ENCODE data around the gene IGFBP5. TPM values are rescaled to one million over a fixed set of nuclear protein-coding genes. Genes with fewer than 3 reads are reported as not detected.

The IGFBP5 gene
- total and polyA plus RNA-seq, 9 of the 15 experiments (the other 6 are each of a cell fraction or from before 2014, with no cell fraction given), result 0.01 to 1.9 (median 0.03) TPM; not detected in 6

GRCh38 chr2:216721141-216721540, 25.8 kb upstream of the IGFBP5 start:
- ChIA-PET CTCF (ENCODE audit: low intra/inter-chr PET ratio) (no interaction called here), POLR2A (no interaction called here)
- in situ Hi-C loops (cut with MboI) (no loop called here), intact Hi-C loops (cut with micrococcal nuclease) (no loop called here)
- H3K4me1 ChIP-seq (replicated peaks in 1 of 2; ENCODE audit: control insufficient read depth in 2 of 2, insufficient read depth in 2 of 2, low read length in 2 of 2), result no peaks in the 10 kb centered on the region
- ATAC-seq (no peak), FAIRE-seq (no peak), DNase-seq (ENCODE audit: extremely low read depth in 1 of 4, low spot score in 3 of 4) (no peak)
- H3K27me3 ChIP-seq (ENCODE audit: control insufficient read depth in 2 of 2, insufficient read depth in 2 of 2, low read length in 2 of 2), result peaks cover 0 to 33% of the 10 kb centered on the region in 2 experiments; a peak in 4 of 5 replicates
- H4K20me1 ChIP-seq (replicated peaks; ENCODE audit: control insufficient read depth, insufficient read depth, low read length), result no peaks in the 10 kb centered on the region
- H3K9ac ChIP-seq (ENCODE audit: insufficient read depth in 1 of 2, low read depth in 2 of 2, low read length in 2 of 2), result no peak overlapping the region
- WGBS (ENCODE audit: insufficient coverage, low coverage, missing lambda C conversion rate), result no CpG with 5 or more reads among the region's 1 CpG
- H3K27ac ChIP-seq (ENCODE audit: extremely low read depth, low read depth, low read length), result no peak overlapping the region
- H3K36me3 ChIP-seq (ENCODE audit: control insufficient read depth, insufficient read depth, low read length), result no peaks in the 10 kb centered on the region
- no peak overlapping the region for H3K4me3 ChIP-seq
- no peaks in the 10 kb centered on the region for H3K9me3 ChIP-seq (replicated peaks; ENCODE audit: control insufficient read depth, insufficient read depth, low read depth, low read length)
- no peaks in the 10 kb centered on the region for H3K9me1 ChIP-seq (ENCODE audit: control insufficient read depth, insufficient read depth, low read length)
- no TSS peak for BruUV-seq (replicated peaks)
- no peaks in the 10 kb centered on the region for H3K79me2 ChIP-seq (ENCODE audit: control insufficient read depth, insufficient read depth, low read length)
- TF ChIP-seq ZNF23 (CRISPR knock-in tag; IDR thresholded peaks at IDR 0.05) (no peak), RAD51 (IDR thresholded peaks at IDR 0.05; ENCODE audit: borderline replicate concordance, low read depth) (no peak), NONO (IDR thresholded peaks at IDR 0.05; ENCODE audit: low read depth in 2 of 2, low read length in 1 of 2) (no peak), FOXO4 (CRISPR knock-in tag; IDR thresholded peaks at IDR 0.05) (no peak), GATAD2B (IDR thresholded peaks at IDR 0.05; ENCODE audit: borderline replicate concordance) (no peak), ZNF407 (IDR thresholded peaks at IDR 0.05; ENCODE audit: low read depth) (no peak)
- H3K4me2 ChIP-seq (ENCODE audit: insufficient read depth, low read length), result no peak overlapping the region
- H2AFZ ChIP-seq (ENCODE audit: low read depth, low read length), result no peak overlapping the region

All from K562 (cell line).